GM23338 (cell line): Measurements from ENCODE around the gene EGFR.

ENCODE experiments used
- CREB1 ChIP-seq: fragments of 250-450 bp; sonication (Bioruptor Pico); IDR thresholded peaks from 2 replicates; pipeline ENCODE4 v1.5.0; 2020; ENCODE audit warnings: low read depth, mild to moderate bottlenecking, moderate library complexity
- EZH2 ChIP-seq: fragments of 200-600 bp; sonication (generic); IDR thresholded peaks from one replicate; pipeline ENCODE4 v1.8.0; 2017; ENCODE audit warnings: antibody characterized with exemption, mild to moderate bottlenecking, low read depth; ENCODE audit not compliant: unreplicated experiment
- EZH2phosphoT487 ChIP-seq: fragments of 200-600 bp; sonication (generic); IDR thresholded peaks from one replicate; pipeline ENCODE4 v1.8.1; 2018; ENCODE audit warnings: antibody characterized with exemption; ENCODE audit not compliant: unreplicated experiment
- POLR2AphosphoS5 ChIP-seq: IDR thresholded peaks from 2 replicates; pipeline ENCODE4 v1.6.1; 2016; ENCODE audit warnings: antibody characterized with exemption, low read depth
- REST ChIP-seq: IDR thresholded peaks from one replicate; pipeline ENCODE4 v1.6.1; 2018; ENCODE audit warnings: antibody characterized with exemption; ENCODE audit not compliant: unreplicated experiment
- ZNF331 ChIP-seq: fragments of 250-450 bp; sonication (Bioruptor Pico); IDR thresholded peaks from 2 replicates; pipeline ENCODE4 v1.5.0; 2020; ENCODE audit warnings: low read depth, mild to moderate bottlenecking, moderate library complexity
- TF ChIP-seq, protein P1 (sequence below), 2 experiments: fragments of 200-600 bp in 1 of 2; sonication (generic) in 1 of 2; conservative IDR thresholded peaks; 2 replicates each; pipeline versions ENCODE4 v1.5.1 to v1.6.1; 2016 to 2017; ENCODE audit warnings: antibody characterized with exemption in 2 of 2, low read depth in 2 of 2, mild to moderate bottlenecking in 2 of 2, moderate library complexity in 1 of 2

DNA sequence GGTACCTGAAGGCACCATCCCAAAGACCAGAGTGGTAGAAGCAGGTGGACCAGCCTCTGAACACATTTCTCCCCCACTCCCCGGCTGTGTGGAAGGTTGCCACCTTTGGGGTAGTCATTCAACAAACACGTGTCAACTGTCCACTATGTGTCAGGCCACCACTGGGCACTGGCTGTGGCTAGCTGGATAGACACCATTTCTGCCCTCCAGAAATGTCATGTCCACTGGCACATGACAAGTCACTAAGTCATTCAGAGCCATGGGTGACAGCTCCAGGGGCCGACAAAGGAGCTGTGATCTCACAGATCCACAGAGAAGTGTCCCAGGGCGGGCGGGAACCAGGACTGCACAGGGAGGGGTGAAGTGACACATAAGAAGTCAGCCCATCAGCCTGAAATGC, 99.6 kb downstream of the EGFR start:
- TF ChIP-seq, protein P1, sequence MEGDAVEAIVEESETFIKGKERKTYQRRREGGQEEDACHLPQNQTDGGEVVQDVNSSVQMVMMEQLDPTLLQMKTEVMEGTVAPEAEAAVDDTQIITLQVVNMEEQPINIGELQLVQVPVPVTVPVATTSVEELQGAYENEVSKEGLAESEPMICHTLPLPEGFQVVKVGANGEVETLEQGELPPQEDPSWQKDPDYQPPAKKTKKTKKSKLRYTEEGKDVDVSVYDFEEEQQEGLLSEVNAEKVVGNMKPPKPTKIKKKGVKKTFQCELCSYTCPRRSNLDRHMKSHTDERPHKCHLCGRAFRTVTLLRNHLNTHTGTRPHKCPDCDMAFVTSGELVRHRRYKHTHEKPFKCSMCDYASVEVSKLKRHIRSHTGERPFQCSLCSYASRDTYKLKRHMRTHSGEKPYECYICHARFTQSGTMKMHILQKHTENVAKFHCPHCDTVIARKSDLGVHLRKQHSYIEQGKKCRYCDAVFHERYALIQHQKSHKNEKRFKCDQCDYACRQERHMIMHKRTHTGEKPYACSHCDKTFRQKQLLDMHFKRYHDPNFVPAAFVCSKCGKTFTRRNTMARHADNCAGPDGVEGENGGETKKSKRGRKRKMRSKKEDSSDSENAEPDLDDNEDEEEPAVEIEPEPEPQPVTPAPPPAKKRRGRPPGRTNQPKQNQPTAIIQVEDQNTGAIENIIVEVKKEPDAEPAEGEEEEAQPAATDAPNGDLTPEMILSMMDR (conservative IDR thresholded peaks at IDR 0.05; ENCODE audit: low read depth in 2 of 2): no peak
- TF ChIP-seq POLR2AphosphoS5 (no peak), CREB1 (CRISPR knock-in tag) (no peak), EZH2 (no peak), REST (no peak), ZNF331 (no peak), EZH2phosphoT487 (no peak)
